Ovary (tissue), 3 donors: ENCODE results near the gene GUCA2B.

Experiments used
- CTCF ChIP-seq, 3 donors: fragments of 450-650 bp in 2 of 3; fragments of 200-600 bp in 1 of 3; IDR thresholded peaks; one replicate each; pipeline versions ENCODE4 v1.5.1 to v1.8.0; 2016 to 2022; ENCODE audit warnings: antibody characterized with exemption in 3 of 3, mild to moderate bottlenecking in 1 of 3
- EP300 ChIP-seq: sonication (generic); formaldehyde crosslinking; IDR thresholded peaks from one replicate; pipeline ENCODE4 v1.6.1; 2017; ENCODE audit warnings: antibody characterized with exemption
- POLR2A ChIP-seq: fragments of 450-650 bp; IDR thresholded peaks from one replicate; pipeline ENCODE4 v1.6.1; 2017; ENCODE audit warnings: antibody characterized with exemption, mild to moderate bottlenecking, moderate library complexity
- donor health status: DM: no; HTN: no; CAD: no.

GRCh38 chr1:42167611-42168390 is 14.6 kb downstream of the GUCA2B start:
- TF ChIP-seq CTCF (IDR thresholded peaks at IDR 0.05) (no peak), POLR2A (no peak), EP300 (no peak)
